ENCODE measurements around the gene LRCH4.

LRCH4 gene

GRCh38 chr7:100604028-100604975 lies 18.4 kb upstream of the LRCH4 start:
- DNase-seq: peak; percentile 65

GRCh38 chr7:100603726-100604027 lies 17.7 kb upstream of the LRCH4 start:
- DNase-seq: no peak

- DNase-seq: no peak
Observed at GRCh38 chr7:100602889-100603725, 17.2 kb upstream of the LRCH4 start.

GRCh38 chr7:100600730-100601038 lies 14.8 kb upstream of the LRCH4 start:
- DNase-seq: no peak

GRCh38 chr7:100599911-100600729 lies 14.2 kb upstream of the LRCH4 start:
- no peak for DNase-seq

GRCh38 chr7:100598425-100598824 lies 12.5 kb upstream of the LRCH4 start:
- no peak for DNase-seq

- DNase-seq: no peak
Observed at GRCh38 chr7:100595188-100595587, 9.3 kb upstream of the LRCH4 start.

- no peak for DNase-seq
Observed at GRCh38 chr7:100591596-100591995, 5.7 kb upstream of the LRCH4 start.

GRCh38 chr7:100590077-100590737 lies 4.3 kb upstream of the LRCH4 start:
- DNase-seq: no peak

GRCh38 chr7:100589341-100589947 lies 3.5 kb upstream of the LRCH4 start:
- no peak for DNase-seq

GRCh38 chr7:100588438-100588837 lies 2.5 kb upstream of the LRCH4 start:
- no peak for DNase-seq

GRCh38 chr7:100586266-100587025 lies 517 bp upstream of the LRCH4 start, which contains the start of gene FBXO24:
Gene FBXO24, plus strand, starts transcription at chr7:100586328. Its CDS starts 298 bp downstream, at chr7:100586626.
- peak; percentile 100 for DNase-seq

GRCh38 chr7:100584683-100585510 lies 1.0 kb downstream of the LRCH4 start:
- no peak for DNase-seq

GRCh38 chr7:100584054-100584682 lies 1.8 kb downstream of the LRCH4 start:
- no peak for DNase-seq

- peak; percentile 85 for DNase-seq
Observed at GRCh38 chr7:100583132-100584053, 2.5 kb downstream of the LRCH4 start.

- no peak for DNase-seq
Observed at GRCh38 chr7:100582650-100583049, 3.3 kb downstream of the LRCH4 start.

GRCh38 chr7:100582041-100582579 lies 3.8 kb downstream of the LRCH4 start:
- no peak for DNase-seq
